H7 (cell line): Measurements from ENCODE around the gene KMT2D. TPM values are rescaled to one million over a fixed set of nuclear protein-coding genes. Genes with fewer than 3 reads are reported as not detected.

Experiments
- DNase-seq: peaks from one replicate; pipeline ENCODE4 v3.0.0; 2012
- H3K27me3 ChIP-seq: 2 replicates; pipeline ENCODE4 v1.6.0; 2011; ENCODE audit warnings: mild to moderate bottlenecking, low read length; ENCODE audit not compliant: control insufficient read depth, insufficient read depth
- H3K36me3 ChIP-seq: replicated peaks from 2 replicates; pipeline ENCODE4 v1.5.1; 2011; ENCODE audit warnings: low read length; ENCODE audit not compliant: control insufficient read depth, insufficient read depth
- H3K4me3 ChIP-seq: 2 replicates; pipeline ENCODE4 v1.5.1; 2011; ENCODE audit warnings: low read depth, mild to moderate bottlenecking, control low read depth, low read length, moderate library complexity; ENCODE audit not compliant: insufficient read depth
- total RNA-seq: library from RNA; depleted of rRNA; stranded (reverse); fragments of >200 nt; shearing (Covaris generic); gene quantifications from 2 replicates; pipeline ENCODE4 v1.2.3, GENCODE V29; 2014

The KMT2D gene
- total RNA-seq, 1 experiment from 2014 or later: 16.2 TPM

DNA sequence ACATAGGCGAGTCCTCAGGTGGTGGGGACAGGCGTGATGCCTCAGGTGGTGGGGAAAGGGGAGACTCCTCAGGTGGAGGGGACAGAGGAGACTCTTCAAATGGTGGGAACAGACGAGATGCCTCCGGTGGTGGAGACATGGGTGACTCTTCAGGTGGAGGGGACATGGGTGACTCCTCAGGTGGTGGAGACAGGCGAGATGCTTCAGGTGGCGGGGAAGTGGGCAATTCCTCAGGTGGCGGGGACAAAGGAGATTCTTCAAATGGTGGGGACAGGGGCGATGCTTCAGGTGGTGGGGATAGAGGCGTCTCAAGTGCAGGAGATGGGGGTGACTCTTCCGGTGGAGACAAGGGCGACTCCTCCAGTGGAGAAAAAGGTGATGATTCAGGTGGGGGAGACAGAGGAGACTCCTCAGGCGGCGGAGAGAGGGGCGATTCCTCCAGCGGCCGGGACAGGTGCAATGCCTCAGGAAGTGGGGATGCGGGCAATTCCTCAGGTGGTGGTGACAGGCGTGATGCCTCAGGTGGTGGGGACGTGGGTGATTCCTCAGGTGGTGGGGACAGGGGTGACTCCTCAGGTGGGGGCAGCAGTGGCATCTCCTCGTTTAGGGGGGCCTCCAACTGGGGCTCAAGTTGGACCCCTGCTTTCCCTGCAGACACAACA lies 8.7 kb downstream of the KMT2D start:
- no peak for DNase-seq
- no peaks in the 10 kb centered on the region for H3K27me3 ChIP-seq
- H3K36me3 ChIP-seq: peaks cover 70% of the 10 kb centered on the region
- no peak overlapping the region for H3K4me3 ChIP-seq

DNA sequence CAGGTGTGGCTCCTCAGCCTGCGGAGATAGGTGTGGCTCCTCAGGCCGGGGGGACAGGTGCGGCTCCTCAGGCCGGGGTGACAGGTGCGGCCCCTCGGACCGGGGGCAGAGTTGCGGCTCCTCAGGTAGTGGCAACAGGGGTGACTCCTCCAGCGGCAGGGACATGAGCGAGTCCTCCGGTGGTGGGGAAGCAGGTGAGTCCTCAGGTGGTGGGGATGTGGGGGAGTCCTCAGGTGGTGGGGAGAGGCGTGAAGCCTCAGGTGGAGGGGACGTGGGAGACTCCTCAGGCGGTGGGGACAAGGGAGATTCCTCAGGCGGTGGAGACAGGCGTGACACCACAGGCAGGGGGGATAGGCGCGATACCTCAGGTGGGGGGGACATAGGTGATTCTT lies 9.2 kb downstream of the KMT2D start:
- H3K36me3 ChIP-seq: peaks cover 70% of the 10 kb centered on the region
- no peak for DNase-seq
- H3K4me3 ChIP-seq: no peak overlapping the region
- no peaks in the 10 kb centered on the region for H3K27me3 ChIP-seq

GRCh38 chr12:49050507-49051372 lies 9.9 kb downstream of the KMT2D start:
- no peaks in the 10 kb centered on the region for H3K27me3 ChIP-seq
- DNase-seq: no peak
- no peak overlapping the region for H3K4me3 ChIP-seq
- peaks cover 76% of the 10 kb centered on the region for H3K36me3 ChIP-seq

DNA sequence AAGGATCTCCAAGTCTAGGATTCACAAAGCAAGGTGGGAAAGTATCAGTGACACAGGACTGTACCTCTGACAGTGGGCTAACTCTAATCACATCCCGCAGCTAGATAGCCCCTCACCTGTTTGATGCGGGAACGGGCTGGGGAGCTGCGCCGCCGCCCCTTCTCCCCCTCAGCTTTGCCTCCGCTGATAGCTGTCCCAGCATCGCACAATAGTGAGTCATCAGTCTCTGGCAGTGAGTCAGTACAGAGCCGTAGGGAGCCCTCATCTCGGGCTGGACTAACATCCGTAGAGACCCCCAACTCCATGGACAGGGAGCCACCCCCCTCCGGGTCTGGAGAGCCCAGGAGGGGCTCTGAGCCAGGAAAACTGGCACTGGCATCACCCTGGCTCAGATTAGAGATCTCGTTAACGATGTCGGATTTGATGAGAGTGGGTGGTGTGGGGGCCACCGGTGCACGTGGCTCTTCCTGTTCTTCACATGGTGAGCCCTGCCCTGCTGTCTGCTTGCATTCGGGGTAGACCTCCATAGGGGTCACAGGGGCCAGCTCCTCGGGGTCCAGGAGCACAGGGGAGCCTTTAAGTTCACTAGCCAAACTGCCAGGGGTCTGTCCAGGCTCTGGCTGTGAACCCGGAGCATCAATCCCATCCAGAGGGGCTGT lies 10.9 kb downstream of the KMT2D start:
- DNase-seq: no peak
- no peak overlapping the region for H3K4me3 ChIP-seq
- peaks cover 80% of the 10 kb centered on the region for H3K36me3 ChIP-seq
- no peaks in the 10 kb centered on the region for H3K27me3 ChIP-seq

DNA sequence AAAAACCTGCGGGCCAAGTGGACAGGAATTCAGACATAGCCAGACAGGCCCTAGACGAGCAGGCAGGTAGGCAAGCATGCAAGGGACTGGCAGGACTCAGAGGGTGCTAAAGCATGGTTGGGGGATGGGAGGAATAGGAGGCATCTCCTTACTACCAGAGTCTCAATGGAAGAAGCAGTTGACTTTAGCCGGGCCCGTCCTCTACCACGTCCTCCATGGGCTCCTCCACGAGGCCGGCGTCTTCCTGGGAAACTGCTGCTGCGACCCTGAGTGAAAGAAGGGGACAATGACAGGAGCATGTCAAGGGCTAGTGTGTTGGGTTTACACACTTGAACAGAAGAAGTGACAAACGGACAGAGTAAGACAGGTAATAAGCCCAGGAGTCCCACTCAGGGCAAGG lies 11.6 kb downstream of the KMT2D start:
- Histone ChIP-seq H3K27me3 (no peaks in the 10 kb centered on the region), H3K4me3 (no peak overlapping the region), H3K36me3 (peaks cover 78% of the 10 kb centered on the region)
- no peak for DNase-seq

DNA sequence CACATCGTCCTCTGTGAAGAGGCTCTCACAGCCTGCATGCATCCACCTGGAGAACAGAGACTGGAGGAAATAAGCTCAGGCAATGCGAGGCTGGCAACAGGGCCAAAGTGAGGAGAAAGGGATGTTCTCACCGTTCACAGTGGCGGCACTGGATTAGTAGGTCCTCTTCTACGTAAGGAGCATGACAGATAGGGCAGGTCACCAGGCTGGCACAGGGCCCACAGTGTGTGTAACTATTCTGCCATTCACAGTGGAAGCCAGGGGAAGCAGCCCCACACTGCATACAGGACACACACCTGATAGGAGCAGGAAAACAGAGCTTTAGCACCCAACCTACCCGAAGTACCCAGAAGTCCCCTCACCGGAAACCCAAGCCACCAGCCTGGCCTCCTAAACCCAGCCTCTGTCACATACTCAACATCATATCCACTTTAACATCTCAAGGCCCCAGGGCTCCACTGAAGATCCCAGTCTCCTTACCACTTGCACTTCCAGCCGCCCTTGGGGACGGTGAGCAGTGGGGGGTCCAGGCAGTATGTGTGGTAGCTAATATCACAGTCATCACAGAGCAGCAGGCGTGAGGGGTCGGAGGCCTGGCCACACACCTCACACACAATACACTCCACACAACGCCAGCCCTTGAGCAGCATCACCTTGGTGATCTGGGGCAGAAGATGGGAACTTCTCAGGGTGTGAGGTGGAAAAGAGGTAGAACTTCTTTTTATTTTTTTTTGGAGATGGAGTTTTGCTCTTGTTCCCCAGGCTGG lies 14.3 kb downstream of the KMT2D start:
- Histone ChIP-seq H3K36me3 (peaks cover 81% of the 10 kb centered on the region), H3K4me3 (no peak overlapping the region), H3K27me3 (no peaks in the 10 kb centered on the region)
- no peak for DNase-seq

GRCh38 chr12:49044660-49045059 lies 15.9 kb downstream of the KMT2D start:
- H3K4me3 ChIP-seq: no peak overlapping the region
- peaks cover 72% of the 10 kb centered on the region for H3K36me3 ChIP-seq
- DNase-seq: no peak
- no peaks in the 10 kb centered on the region for H3K27me3 ChIP-seq

DNA sequence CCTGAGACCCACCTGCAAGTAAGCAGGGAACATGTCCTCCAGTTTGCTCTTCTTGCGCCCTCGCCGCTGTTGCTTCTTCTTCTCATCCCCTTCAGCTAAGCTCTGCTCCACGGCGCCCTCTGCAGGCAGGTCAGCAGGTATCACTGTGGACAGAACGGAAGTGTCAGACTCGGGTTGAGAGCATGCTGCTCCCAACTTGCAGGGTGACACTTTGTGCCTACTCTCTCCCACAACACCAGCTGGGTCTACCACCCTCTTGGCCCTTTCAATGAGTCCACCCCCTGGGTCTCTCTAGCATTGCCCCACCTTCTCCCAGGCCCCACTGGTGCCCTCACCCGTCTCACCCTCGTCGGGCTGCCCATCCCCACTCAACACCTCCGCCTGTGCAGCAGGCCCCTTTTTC lies 16.7 kb downstream of the KMT2D start:
- peak; percentile 95 for DNase-seq
- Histone ChIP-seq H3K36me3 (peaks cover 72% of the 10 kb centered on the region), H3K4me3 (no peak overlapping the region), H3K27me3 (no peaks in the 10 kb centered on the region)

- Histone ChIP-seq H3K36me3 (peaks cover 70% of the 10 kb centered on the region), H3K4me3 (no peak overlapping the region), H3K27me3 (no peaks in the 10 kb centered on the region)
- no peak for DNase-seq
Measured at GRCh38 chr12:49043241-49043640, 17.4 kb downstream of the KMT2D start.

- H3K4me3 ChIP-seq: no peak overlapping the region
- H3K27me3 ChIP-seq: no peaks in the 10 kb centered on the region
- peaks cover 73% of the 10 kb centered on the region for H3K36me3 ChIP-seq
- DNase-seq: no peak
Measured at GRCh38 chr12:49041881-49042484, 18.6 kb downstream of the KMT2D start.

DNA sequence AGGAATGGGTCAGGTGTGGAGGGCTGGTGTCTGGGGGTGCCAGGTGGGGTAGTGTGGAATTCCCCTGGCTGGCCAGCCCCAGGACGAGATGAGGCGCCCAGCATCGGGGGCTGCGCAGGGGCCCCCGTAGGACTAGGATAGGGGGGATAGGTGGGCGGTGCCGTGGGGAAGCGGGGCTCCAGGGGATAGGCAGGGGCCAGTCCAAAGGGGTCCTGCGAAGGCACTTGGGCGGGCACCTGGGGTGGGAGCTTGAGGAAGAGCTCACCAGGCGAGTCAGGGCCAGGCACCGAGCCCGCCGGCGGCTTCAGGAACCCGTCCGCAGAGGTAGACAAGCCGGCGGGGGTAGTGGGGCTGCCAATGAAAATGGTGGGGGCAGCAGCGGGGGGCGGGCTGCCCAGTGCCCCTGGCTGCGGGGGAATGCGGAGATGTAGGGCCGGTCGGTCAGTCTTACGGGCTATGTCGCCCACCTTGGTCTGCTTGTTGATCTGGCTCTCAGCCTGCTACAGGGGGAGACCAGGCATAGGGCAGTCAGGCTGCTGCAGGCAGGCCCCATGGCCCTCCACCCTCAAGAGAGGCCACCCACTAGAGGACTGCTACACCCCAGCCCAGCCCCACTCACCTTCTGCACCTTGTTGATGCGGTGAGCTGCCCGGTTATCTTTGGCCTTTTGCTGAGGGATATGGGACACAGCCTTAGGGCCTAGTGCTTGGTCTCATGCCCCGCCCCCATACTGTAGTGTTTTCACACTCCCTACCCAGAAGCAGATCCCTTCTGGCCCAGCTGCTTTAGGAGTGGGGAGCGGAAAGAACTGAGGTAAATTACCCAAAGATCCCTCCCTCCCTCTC lies 19.3 kb downstream of the KMT2D start:
- Histone ChIP-seq H3K27me3 (no peaks in the 10 kb centered on the region), H3K4me3 (no peak overlapping the region), H3K36me3 (peaks cover 75% of the 10 kb centered on the region)
- DNase-seq: peak; percentile 62

GRCh38 chr12:49040364-49040855 lies 20.2 kb downstream of the KMT2D start:
- Histone ChIP-seq H3K27me3 (no peaks in the 10 kb centered on the region), H3K36me3 (peaks cover 70% of the 10 kb centered on the region), H3K4me3 (no peak overlapping the region)
- DNase-seq: no peak
